Stimulated activated CD4-positive, alpha-beta T cell treated with anti-CD3 and anti-CD28 coated beads, Interleukin-15, amount 100 ng/mL, for 24 hours (primary cell): ENCODE results near the gene EXOC3L4.
"Not testable (repeated sequence)": the region's sequence is repeated elsewhere in the genome, so short reads cannot be mapped to it uniquely, and the experiment has no call there.

Source experiments
- DNase-seq: peaks from one replicate; pipeline ENCODE4 v3.0.0-alpha.2; 2020

Gene EXOC3L4

DNA sequence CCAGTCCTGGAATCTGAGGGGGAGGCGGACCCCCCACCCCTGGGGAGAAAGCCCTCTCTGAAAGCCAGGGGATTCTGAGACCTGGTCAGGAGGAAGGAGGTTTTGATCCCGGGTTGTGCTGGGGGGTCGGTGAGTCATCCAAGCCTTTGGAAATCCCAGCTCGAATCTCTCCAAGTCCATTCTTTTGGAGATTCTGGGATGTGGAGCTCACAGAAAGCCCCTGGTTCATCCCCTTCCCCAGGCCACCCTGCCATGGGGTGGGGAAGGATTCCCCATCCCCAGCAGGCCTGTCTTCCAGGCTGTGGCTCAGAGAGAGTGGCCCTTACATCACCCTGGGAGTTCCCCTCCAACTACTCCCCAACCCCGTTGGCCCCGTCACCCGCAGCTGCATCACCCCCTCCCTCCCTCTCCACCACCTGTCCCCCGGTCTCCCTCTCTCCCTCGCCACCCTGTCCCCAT lies 14.3 kb downstream of the EXOC3L4 start:
- DNase-seq = no peak

- DNase-seq = no peak
Observed at GRCh38 chr14:103109535-103110441, 15.3 kb downstream of the EXOC3L4 start.

- no peak for DNase-seq
Observed at GRCh38 chr14:103110681-103111231, 16.2 kb downstream of the EXOC3L4 start.

DNA sequence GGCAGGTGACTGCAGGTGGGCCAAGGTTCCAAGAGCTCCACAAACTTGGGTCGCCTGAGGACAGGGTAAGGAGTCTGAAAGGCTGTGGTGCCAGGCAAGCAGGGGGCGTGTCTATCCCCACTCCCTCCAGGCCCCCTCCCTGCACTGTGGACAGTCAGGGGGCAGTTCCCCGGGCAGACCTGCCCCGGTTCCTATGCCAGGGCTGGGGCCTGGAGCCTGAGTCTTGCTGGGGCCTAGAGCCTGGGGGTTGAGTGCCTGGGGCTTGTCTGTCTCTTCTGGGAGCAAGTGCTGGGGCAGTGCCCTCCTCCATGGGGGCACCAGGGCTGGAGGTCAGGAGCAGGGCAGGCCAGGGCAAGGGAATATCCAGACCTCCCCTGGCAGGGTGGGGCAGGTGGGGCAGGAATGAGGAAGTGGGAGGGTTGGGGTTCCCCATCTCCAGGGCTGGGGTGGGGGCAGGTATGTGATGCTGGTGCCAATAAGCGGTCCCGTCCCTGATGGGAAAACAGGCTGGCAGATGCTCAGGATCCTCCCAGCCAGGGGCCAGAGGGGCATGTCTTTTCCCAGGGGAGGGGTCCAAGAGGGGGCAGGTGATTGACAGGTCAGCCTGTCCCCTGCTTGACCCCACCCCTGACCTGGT lies 16.8 kb downstream of the EXOC3L4 start:
- no peak for DNase-seq

DNA sequence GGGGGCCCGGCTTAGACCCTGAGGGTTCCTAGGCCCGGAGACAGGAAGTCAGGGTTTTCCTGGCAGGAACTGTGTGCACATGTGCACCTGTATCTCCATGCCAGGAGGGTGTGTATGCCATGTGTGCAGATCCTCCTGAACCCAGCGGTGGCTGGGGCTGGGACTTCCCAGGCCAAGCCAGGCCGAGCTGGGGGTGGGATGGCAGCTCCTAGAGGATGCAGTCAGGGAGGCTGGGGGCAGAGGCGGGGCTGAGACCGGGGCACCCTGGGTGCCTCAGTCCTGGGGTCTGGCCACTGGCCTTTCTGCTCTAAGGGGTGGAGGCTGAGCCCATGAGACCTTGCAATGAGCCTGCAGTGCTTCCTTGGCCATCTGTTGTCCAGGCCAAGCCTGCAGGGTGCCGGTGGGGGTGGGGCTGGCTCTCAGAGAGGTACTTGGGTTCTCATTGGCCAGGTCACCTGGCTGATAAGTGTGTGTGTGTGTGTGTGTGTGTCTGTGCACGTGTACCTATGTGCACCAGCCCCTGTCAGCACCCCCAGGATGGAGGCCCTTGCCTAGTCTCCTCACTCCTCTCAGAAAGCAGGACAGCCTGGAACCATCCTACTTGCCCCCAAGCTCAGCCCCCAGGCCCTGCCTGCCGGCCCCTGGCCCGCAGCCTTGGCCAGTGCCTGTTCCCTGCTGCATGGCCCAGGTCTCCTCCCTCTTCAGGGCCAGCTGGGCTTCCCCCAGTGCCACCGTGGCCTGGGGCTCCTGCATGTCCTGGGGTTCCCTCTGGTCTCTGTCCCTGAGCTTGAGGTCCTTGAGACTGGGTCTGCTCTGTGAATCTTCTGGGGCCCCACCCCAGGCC lies 18.1 kb downstream of the EXOC3L4 start:
- no peak for DNase-seq

- no peak for DNase-seq
Observed at GRCh38 chr14:103113303-103113702, 18.8 kb downstream of the EXOC3L4 start.

DNA sequence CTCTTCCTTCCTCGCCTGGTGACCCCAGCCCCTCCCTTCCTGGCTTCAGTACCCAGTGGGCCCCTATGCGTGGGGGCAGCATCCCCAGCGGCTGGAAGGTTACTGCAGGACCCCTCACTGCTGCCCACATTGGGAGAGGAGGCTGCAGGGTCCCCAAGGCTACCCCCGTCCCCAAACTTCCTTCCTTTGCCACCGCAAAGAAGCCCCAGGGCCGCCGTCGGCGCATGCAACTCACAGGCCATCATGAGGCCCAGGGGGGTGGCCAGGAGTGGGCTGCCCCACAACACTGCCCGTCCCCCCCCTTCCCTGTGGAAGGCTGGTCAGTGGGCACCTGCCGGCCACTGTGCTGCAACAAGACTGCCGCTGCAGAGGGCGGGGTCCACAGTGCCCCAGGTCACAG lies 19.2 kb downstream of the EXOC3L4 start:
- DNase-seq = no peak

GRCh38 chr14:103115086-103115679 lies 20.7 kb downstream of the EXOC3L4 start:
- not testable (repeated sequence) for DNase-seq

GRCh38 chr14:103115845-103116572 lies 21.5 kb downstream of the EXOC3L4 start:
- no peak for DNase-seq

DNA sequence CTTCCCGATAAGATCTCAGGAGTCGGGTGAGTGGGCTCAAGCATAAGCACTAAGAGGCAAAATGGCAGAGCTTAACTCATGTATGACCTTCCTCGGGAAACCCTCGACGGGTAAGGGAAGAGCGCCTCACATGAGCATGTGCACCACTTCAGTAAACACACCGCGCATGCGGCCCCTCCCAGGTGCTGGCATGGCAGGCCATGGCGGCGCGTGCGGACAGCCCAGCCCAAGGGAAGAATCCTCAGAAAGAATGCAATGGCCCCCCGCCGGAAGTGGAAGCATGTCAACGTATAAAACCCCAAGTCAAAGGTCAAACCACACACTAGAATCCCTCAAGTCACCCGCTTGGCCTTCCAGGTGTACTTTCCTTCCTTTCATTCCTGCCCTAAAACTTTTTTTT lies 22.1 kb downstream of the EXOC3L4 start:
- no peak for DNase-seq

DNA sequence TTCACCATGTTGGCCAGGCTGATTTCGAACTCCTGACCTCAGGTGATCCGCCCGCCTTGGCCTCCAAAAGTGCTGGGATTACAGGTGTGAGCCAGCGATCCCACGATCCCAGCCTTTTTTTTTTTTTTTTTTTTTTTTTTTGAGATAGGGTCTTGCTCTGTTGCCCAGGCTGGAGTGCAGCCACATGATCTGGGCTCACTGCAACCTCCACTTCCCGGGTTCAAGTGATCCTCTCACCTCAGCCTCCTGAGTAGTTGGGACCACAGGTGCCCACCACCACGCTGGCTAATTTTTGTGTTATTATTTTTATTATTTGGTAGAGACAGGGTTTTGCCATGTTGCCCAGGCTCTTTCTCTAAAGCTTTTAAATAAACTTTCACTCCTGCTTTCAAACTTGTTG lies 23.0 kb downstream of the EXOC3L4 start:
- not testable (repeated sequence) for DNase-seq

- DNase-seq = no peak
Observed at GRCh38 chr14:103118018-103118662, 23.6 kb downstream of the EXOC3L4 start.

GRCh38 chr14:103118663-103119404 lies 24.3 kb downstream of the EXOC3L4 start:
- no peak for DNase-seq

- DNase-seq = not testable (repeated sequence)
Observed at GRCh38 chr14:103119527-103119926, 25.0 kb downstream of the EXOC3L4 start.

DNA sequence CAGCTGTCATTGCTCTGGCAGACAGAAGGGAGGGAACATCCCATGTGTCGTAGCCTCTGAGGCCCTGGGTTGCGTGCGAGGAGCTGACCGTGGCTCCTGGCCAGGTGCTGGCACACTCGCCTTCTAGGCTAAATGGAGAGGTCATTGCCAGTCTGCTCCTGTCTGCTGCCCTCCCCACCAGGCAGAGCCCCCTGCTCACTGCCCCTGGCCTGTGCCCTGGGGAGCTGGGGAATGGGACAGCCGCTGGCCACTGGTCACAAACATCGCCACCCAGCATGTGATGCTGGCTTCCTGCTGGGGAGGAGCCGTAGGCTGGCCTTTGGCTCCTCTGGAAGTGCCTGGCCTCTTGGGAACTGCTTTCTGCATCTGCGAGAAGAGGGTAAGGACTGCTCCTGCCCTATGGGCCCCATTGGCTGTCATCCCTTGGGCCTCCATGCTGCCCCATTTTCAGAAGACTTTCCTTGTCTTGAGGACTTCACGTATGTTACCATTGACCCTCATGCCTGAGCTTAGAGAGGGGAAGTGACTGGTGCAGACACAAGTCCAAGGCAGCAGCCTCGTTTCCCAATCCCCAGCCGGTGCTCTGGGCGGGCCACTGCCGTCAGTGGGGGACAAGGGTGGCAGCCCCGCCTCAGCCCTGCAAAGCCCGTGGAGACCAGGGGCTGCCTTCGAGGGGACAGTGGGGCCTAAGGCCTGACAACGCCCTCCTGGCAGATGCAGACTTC lies 26.8 kb downstream of the EXOC3L4 start:
- no peak for DNase-seq

DNA sequence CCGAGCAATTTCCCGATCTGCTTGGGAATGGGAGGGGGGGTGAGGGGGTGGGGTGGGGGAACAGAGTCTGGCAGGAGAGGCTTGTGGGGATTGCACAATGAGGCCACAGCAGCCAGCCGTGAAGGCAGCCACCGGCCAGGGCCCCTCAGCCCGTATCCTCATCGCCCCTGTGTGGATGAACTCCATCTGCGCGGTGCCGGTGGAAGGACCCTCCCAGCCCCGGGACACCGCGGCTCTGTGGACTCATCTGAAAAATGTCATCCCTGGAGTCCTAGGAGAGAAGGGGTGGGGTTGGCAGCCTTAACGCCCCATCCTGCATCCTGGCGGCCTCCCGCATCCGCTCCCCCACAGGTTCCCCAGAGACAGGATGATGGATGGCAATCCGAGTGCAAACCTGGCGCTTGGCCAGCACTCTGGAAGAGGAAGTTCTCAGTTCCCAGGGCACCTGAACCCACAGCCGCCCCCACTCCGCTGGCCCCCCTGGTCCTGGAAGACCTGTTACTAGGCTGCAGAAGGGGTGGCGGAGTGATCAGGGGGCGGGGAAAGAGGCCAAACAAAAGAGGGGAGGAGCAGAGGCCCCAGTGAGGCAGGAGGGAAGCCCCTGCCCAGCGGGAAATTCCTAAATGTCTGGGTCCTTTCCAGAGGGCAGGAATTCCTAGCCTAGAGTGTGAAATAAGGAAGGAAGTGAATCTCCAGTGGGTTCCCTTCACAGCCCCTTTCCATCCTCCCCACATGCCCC lies 27.5 kb downstream of the EXOC3L4 start:
- no peak for DNase-seq

- DNase-seq = no peak
Observed at GRCh38 chr14:103122585-103122946, 28.0 kb downstream of the EXOC3L4 start.

- no peak for DNase-seq
Observed at GRCh38 chr14:103122947-103123633, 28.6 kb downstream of the EXOC3L4 start, which contains the start of gene TNFAIP2. Gene TNFAIP2 (plus strand): TSS chr14:103123461. CDS start chr14:103126458, 2,997 bp downstream.
